ENCODE results near the gene AOC3. TPM values are rescaled to one million over a fixed set of nuclear protein-coding genes. Genes with fewer than 3 reads are reported as not detected.

AOC3 gene
- total and polyA plus RNA-seq, 8 donors = 6.2 to 67.9 (median 33.5) TPM

GRCh38 chr17:42900460-42901331 is 49.7 kb downstream of the AOC3 start, which contains the start of gene G6PC1:
TSS of gene G6PC1 (plus strand) at chr17:42900799. CDS start at chr17:42900877, 78 bp downstream.
- Histone ChIP-seq H3K27ac (peak within 1 kb of the TSS in 3 of 5 donors; percentile 42 to 57 (median 46)), H3K9me3 (no peaks in the 10 kb centered on the region), H3K4me3 (no peak within 1 kb of the TSS), H3K36me3 (no peaks in the 10 kb centered on the region), H3K4me1 (peaks cover 6 to 21% (median 7%) of the 10 kb centered on the region in 4 donors), H3K27me3 (no peaks in the 10 kb centered on the region)
- 77 to 85% (median 79%) methylated on average over 12 of the region's 12 CpGs for WGBS, 5 donors
- no peak for TF ChIP-seq POLR2A (IDR thresholded peaks at IDR 0.05)
- TF ChIP-seq POLR2AphosphoS5 (IDR thresholded peaks at IDR 0.05) = no peak
- no peak for TF ChIP-seq CTCF (IDR thresholded peaks at IDR 0.05)
- no peak for TF ChIP-seq EP300 (IDR thresholded peaks at IDR 0.05)
- intact Hi-C loops (cut with DNase I; ENCODE audit: low total_unique reads) = no loop called here
- DNase-seq = no peak

GRCh38 chr17:42901535-42902229 is 50.7 kb downstream of the AOC3 start:
- 43 to 59% (median 58%) methylated on average over 10 of the region's 10 CpGs for WGBS, 5 donors
- Histone ChIP-seq H3K4me1 (peaks cover 4 to 16% (median 6%) of the 10 kb centered on the region in 4 donors), H3K9me3 (no peaks in the 10 kb centered on the region), H3K4me3 (no peak overlapping the region), H3K27me3 (no peaks in the 10 kb centered on the region), H3K36me3 (no peaks in the 10 kb centered on the region), H3K27ac (peak overlapping the region in 4 of 5 donors; percentile 35 to 57 (median 44))
- peak in 2 of 3 donors; percentile 52 to 79 for TF ChIP-seq POLR2AphosphoS5 (IDR thresholded peaks at IDR 0.05)
- TF ChIP-seq EP300 (IDR thresholded peaks at IDR 0.05) = no peak
- DNase-seq = peak; percentile 42 to 78
- intact Hi-C loops (cut with DNase I; ENCODE audit: low total_unique reads) = no loop called here

GRCh38 chr17:42904110-42904469 is 53.1 kb downstream of the AOC3 start:
- WGBS, 5 donors = 34 to 53% (median 49%) methylated on average over 6 of the region's 6 CpGs
- intact Hi-C loops (cut with DNase I; ENCODE audit: low total_unique reads) = no loop called here
- no peaks in the 10 kb centered on the region for H3K36me3 ChIP-seq
- no peak overlapping the region for H3K27ac ChIP-seq
- H3K4me1 ChIP-seq = peaks cover 4 to 16% (median 6%) of the 10 kb centered on the region in 4 donors
- DNase-seq = peak in 1 of 2 donors; percentile 61
- TF ChIP-seq EP300 (IDR thresholded peaks at IDR 0.05) (no peak), POLR2A (IDR thresholded peaks at IDR 0.05) (no peak), POLR2AphosphoS5 (IDR thresholded peaks at IDR 0.05) (no peak), CTCF (IDR thresholded peaks at IDR 0.05) (no peak)
- H3K4me3 ChIP-seq = no peak overlapping the region
- H3K27me3 ChIP-seq = no peaks in the 10 kb centered on the region
- H3K9me3 ChIP-seq = no peaks in the 10 kb centered on the region

GRCh38 chr17:42906772-42907446 is 55.9 kb downstream of the AOC3 start:
- Histone ChIP-seq H3K36me3 (no peaks in the 10 kb centered on the region), H3K4me1 (peaks cover 4 to 12% (median 6%) of the 10 kb centered on the region in 4 donors), H3K9me3 (no peaks in the 10 kb centered on the region), H3K4me3 (no peak overlapping the region), H3K27ac (no peak overlapping the region), H3K27me3 (peaks cover 0 to 12% (median 0%) of the 10 kb centered on the region in 3 donors)
- WGBS, 5 donors = 73 to 80% (median 76%) methylated on average over 8 of the region's 8 CpGs
- no peak for DNase-seq
- intact Hi-C loops (cut with DNase I; ENCODE audit: low total_unique reads) = no loop called here
- no peak for TF ChIP-seq POLR2AphosphoS5 (IDR thresholded peaks at IDR 0.05)

Small RNA genes lying within 50 kb of the gene (small RNA-seq; reads per million reads assigned to genes)
- gene MIR6781 = 0 reads per million in 4 donors
- 0 reads per million in 4 donors for gene RNU6-287P

Other genes starting within 250 kb of the AOC3 start
- gene RETREG3, start 241.8 kb upstream of the AOC3 start, total RNA-seq = 10 to 100 TPM; 21.1 to 74.8 (median 51.0) TPM
- gene RETREG3, start 241.8 kb upstream of the AOC3 start, polyA plus RNA-seq = 10 to 100 TPM in 2 of 3 donors, 1 to 10 TPM in 1; 9.5 to 20.4 (median 15.4) TPM
- 10 to 100 TPM; 18.5 to 72.4 (median 49.2) TPM for gene TUBG1, start 241.5 kb upstream of the AOC3 start, total RNA-seq
- gene TUBG1, start 241.5 kb upstream of the AOC3 start, polyA plus RNA-seq = 10 to 100 TPM; 33.3 to 51.5 (median 42.2) TPM
- gene TUBG2, start 191.9 kb upstream of the AOC3 start, total RNA-seq = 100 to 1,000 TPM in 2 of 5 donors, 10 to 100 TPM in 2, 1 to 10 TPM in 1; 4.3 to 181 (median 15.8) TPM
- 10 to 100 TPM; 13.3 to 17.1 (median 15.9) TPM for gene TUBG2, start 191.9 kb upstream of the AOC3 start, polyA plus RNA-seq
- 10 to 100 TPM; 16.5 to 96.0 (median 28.0) TPM for gene PLEKHH3, start 174.2 kb upstream of the AOC3 start, total RNA-seq
- 10 to 100 TPM; 19.1 to 74.4 (median 52.9) TPM for gene PLEKHH3, start 174.2 kb upstream of the AOC3 start, polyA plus RNA-seq
- gene CCR10, start 169.4 kb upstream of the AOC3 start, total RNA-seq = 10 to 100 TPM in 1 of 5 donors, 1 to 10 TPM in 3, not detected in 1; 1.7 to 11.7 (median 7.0) TPM
- 1 to 10 TPM in 1 of 3 donors, under 1 TPM in 2; 0.55 to 1.4 (median 0.56) TPM for gene CCR10, start 169.4 kb upstream of the AOC3 start, polyA plus RNA-seq
- gene CNTNAP1, start 168.7 kb upstream of the AOC3 start, total RNA-seq = 10 to 100 TPM in 2 of 5 donors, 1 to 10 TPM in 3; 6.7 to 13.3 (median 9.0) TPM
- 1 to 10 TPM in 2 of 3 donors, under 1 TPM in 1; 0.76 to 2.7 (median 2.6) TPM for gene CNTNAP1, start 168.7 kb upstream of the AOC3 start, polyA plus RNA-seq
- gene EZH1, start 106.2 kb upstream of the AOC3 start, total RNA-seq = 100 to 1,000 TPM in 1 of 5 donors, 10 to 100 TPM in 4; 28.1 to 512 (median 35.6) TPM
- gene EZH1, start 106.2 kb upstream of the AOC3 start, polyA plus RNA-seq = 10 to 100 TPM in 1 of 3 donors, 1 to 10 TPM in 2; 6.3 to 16.0 (median 6.7) TPM
- 10 to 100 TPM in 2 of 5 donors, not detected in 3; 10.4 to 15.2 TPM for gene RAMP2, start 90.0 kb upstream of the AOC3 start, total RNA-seq
- 10 to 100 TPM in 2 of 3 donors, 1 to 10 TPM in 1; 8.6 to 20.0 (median 19.2) TPM for gene RAMP2, start 90.0 kb upstream of the AOC3 start, polyA plus RNA-seq
- 10 to 100 TPM in 3 of 5 donors, 1 to 10 TPM in 2; 4.1 to 66.5 (median 12.9) TPM for gene VPS25, start 77.8 kb upstream of the AOC3 start, total RNA-seq
- 10 to 100 TPM; 71.8 to 79.6 (median 75.5) TPM for gene VPS25, start 77.8 kb upstream of the AOC3 start, polyA plus RNA-seq
- 10 to 100 TPM in 2 of 5 donors, 1 to 10 TPM in 3; 1.1 to 30.4 (median 4.9) TPM for gene WNK4, start 70.6 kb upstream of the AOC3 start, total RNA-seq
- 1 to 10 TPM; 1.1 to 1.7 (median 1.3) TPM for gene WNK4, start 70.6 kb upstream of the AOC3 start, polyA plus RNA-seq
- 100 to 1,000 TPM in 3 of 5 donors, 10 to 100 TPM in 2; 22.2 to 166 (median 121) TPM for gene COA3, start 52.5 kb upstream of the AOC3 start, total RNA-seq
- gene COA3, start 52.5 kb upstream of the AOC3 start, polyA plus RNA-seq = 100 to 1,000 TPM; 201 to 268 (median 201) TPM
- gene CNTD1, start 52.3 kb upstream of the AOC3 start, total RNA-seq = 1 to 10 TPM in 2 of 5 donors, under 1 TPM in 1, not detected in 2; 0.29 to 2.2 (median 1.3) TPM
- gene CNTD1, start 52.3 kb upstream of the AOC3 start, polyA plus RNA-seq = 1 to 10 TPM; 1.3 to 2.4 (median 1.3) TPM
- gene BECN1, start 26.9 kb upstream of the AOC3 start, total RNA-seq = 100 to 1,000 TPM in 3 of 5 donors, 10 to 100 TPM in 2; 53.1 to 192 (median 124) TPM
- 10 to 100 TPM; 40.3 to 86.1 (median 65.2) TPM for gene BECN1, start 26.9 kb upstream of the AOC3 start, polyA plus RNA-seq
- gene PSME3, start 17.8 kb upstream of the AOC3 start, total RNA-seq = 10 to 100 TPM; 26.4 to 74.4 (median 70.0) TPM
- 10 to 100 TPM; 27.1 to 75.8 (median 61.5) TPM for gene PSME3, start 17.8 kb upstream of the AOC3 start, polyA plus RNA-seq
- gene AOC2, start 6.6 kb upstream of the AOC3 start, total RNA-seq = 1 to 10 TPM in 1 of 5 donors, under 1 TPM in 2, not detected in 2; 0.87 to 3.0 (median 0.92) TPM
- gene AOC2, start 6.6 kb upstream of the AOC3 start, polyA plus RNA-seq = under 1 TPM in 2 of 3 donors, not detected in 1; 0.50 to 0.55 TPM
- gene G6PC1, start 49.6 kb downstream of the AOC3 start, total RNA-seq = 1 to 10 TPM in 1 of 5 donors, not detected in 4; 4.0 TPM
- gene G6PC1, start 49.6 kb downstream of the AOC3 start, polyA plus RNA-seq = not detected
- 10 to 100 TPM in 4 of 5 donors, 1 to 10 TPM in 1; 6.4 to 64.0 (median 26.8) TPM for gene AARSD1, start 113.3 kb downstream of the AOC3 start, total RNA-seq
- 10 to 100 TPM; 37.7 to 61.2 (median 56.7) TPM for gene AARSD1, start 113.3 kb downstream of the AOC3 start, polyA plus RNA-seq
- gene PTGES3L, start 128.9 kb downstream of the AOC3 start, total RNA-seq = 1 to 10 TPM in 3 of 5 donors, not detected in 2; 3.6 to 9.8 (median 8.3) TPM
- 1 to 10 TPM in 2 of 3 donors, not detected in 1; 1.3 to 2.9 TPM for gene PTGES3L, start 128.9 kb downstream of the AOC3 start, polyA plus RNA-seq
- gene RUNDC1, start 129.4 kb downstream of the AOC3 start, total RNA-seq = 10 to 100 TPM; 12.9 to 51.6 (median 15.2) TPM
- 1 to 10 TPM; 5.8 to 7.1 (median 6.6) TPM for gene RUNDC1, start 129.4 kb downstream of the AOC3 start, polyA plus RNA-seq
- gene RPL27, start 147.2 kb downstream of the AOC3 start, total RNA-seq = 1,000 to 10,000 TPM in 3 of 5 donors, 100 to 1,000 TPM in 2; 251 to 1,639 (median 1,099) TPM
- gene RPL27, start 147.2 kb downstream of the AOC3 start, polyA plus RNA-seq = 1,000 to 10,000 TPM; 2,693 to 4,199 (median 4,058) TPM
- gene IFI35, start 155.6 kb downstream of the AOC3 start, total RNA-seq = 100 to 1,000 TPM in 1 of 5 donors, 10 to 100 TPM in 2, 1 to 10 TPM in 2; 4.0 to 145 (median 19.5) TPM
- 10 to 100 TPM; 37.6 to 53.0 (median 46.4) TPM for gene IFI35, start 155.6 kb downstream of the AOC3 start, polyA plus RNA-seq
- gene VAT1, start 171.2 kb downstream of the AOC3 start, total RNA-seq = 10 to 100 TPM in 4 of 5 donors, 1 to 10 TPM in 1; 8.2 to 71.7 (median 55.8) TPM
- gene VAT1, start 171.2 kb downstream of the AOC3 start, polyA plus RNA-seq = 10 to 100 TPM; 26.5 to 73.6 (median 65.7) TPM
- gene RND2, start 174.0 kb downstream of the AOC3 start, total RNA-seq = 1 to 10 TPM in 3 of 5 donors, under 1 TPM in 1, not detected in 1; 0.37 to 5.8 (median 2.1) TPM
- 1 to 10 TPM in 2 of 3 donors, under 1 TPM in 1; 0.50 to 1.2 (median 1.2) TPM for gene RND2, start 174.0 kb downstream of the AOC3 start, polyA plus RNA-seq